Liver (tissue), 9 donors: ENCODE results near the gene ANXA6. TPM values are rescaled to one million over a fixed set of nuclear protein-coding genes. Genes with fewer than 3 reads are reported as not detected.

ENCODE experiments used
- DNase-seq: peaks from one replicate; pipeline ENCODE4 v3.0.0-alpha.2; 2017; ENCODE audit warnings: low spot score
- H3K27ac ChIP-seq, 2 donors: one replicate each; pipeline ENCODE4 v1.7.0; 2013; ENCODE audit warnings: inconsistent platforms in 2 of 2, low read length in 2 of 2, control low read depth in 1 of 2, low read depth in 1 of 2, mild to moderate bottlenecking in 1 of 2
- H3K27me3 ChIP-seq, 4 donors: one replicate each; pipeline versions ENCODE4 v1.6.1 to v1.7.0; 2013; ENCODE audit warnings: low read length in 3 of 4, inconsistent platforms in 1 of 4, mild to moderate bottlenecking in 1 of 4, moderate library complexity in 1 of 4; ENCODE audit not compliant: control insufficient read depth in 4 of 4, insufficient read depth in 4 of 4
- H3K36me3 ChIP-seq, 4 donors: one replicate each; pipeline versions ENCODE4 v1.6.1 to v1.7.0; 2013; ENCODE audit warnings: low read length in 3 of 4, mild to moderate bottlenecking in 3 of 4, low read depth in 1 of 4, moderate library complexity in 1 of 4; ENCODE audit not compliant: control insufficient read depth in 4 of 4, insufficient read depth in 3 of 4
- H3K4me1 ChIP-seq, 4 donors: one replicate each; pipeline versions ENCODE4 v1.6.1 to v1.7.0; 2013; ENCODE audit warnings: low read length in 3 of 4, mild to moderate bottlenecking in 3 of 4, moderate library complexity in 1 of 4; ENCODE audit not compliant: control insufficient read depth in 4 of 4, insufficient read depth in 4 of 4
- H3K4me3 ChIP-seq, 3 donors: one replicate each; pipeline versions ENCODE4 v1.6.1 to v1.7.0; 2013; ENCODE audit warnings: low read length in 3 of 3, control low read depth in 1 of 3, low read depth in 1 of 3, mild to moderate bottlenecking in 1 of 3
- H3K9ac ChIP-seq, 2 donors: one replicate each; pipeline ENCODE4 v1.7.0; 2013; ENCODE audit warnings: low read length in 2 of 2, mild to moderate bottlenecking in 2 of 2, moderate library complexity in 2 of 2, control low read depth in 1 of 2, low read depth in 1 of 2
- H3K9me3 ChIP-seq, 4 donors: one replicate each; pipeline versions ENCODE4 v1.6.1 to v1.7.0; 2013; ENCODE audit warnings: low read length in 3 of 4; ENCODE audit not compliant: control insufficient read depth in 4 of 4
- EGR1 ChIP-seq, 2 donors: IDR thresholded peaks; 2 replicates each; pipeline ENCODE4 v1.6.1; 2016 to 2018; ENCODE audit warnings: antibody characterized with exemption in 2 of 2, low read depth in 2 of 2
- FOXA1 ChIP-seq: IDR thresholded peaks from 2 replicates; pipeline ENCODE4 v1.6.1; 2016; ENCODE audit warnings: antibody characterized with exemption
- FOXA2 ChIP-seq: IDR thresholded peaks from 2 replicates; pipeline ENCODE4 v1.6.1; 2016; ENCODE audit warnings: antibody characterized with exemption
- GABPA ChIP-seq, 2 donors: IDR thresholded peaks in 1 of 2; conservative IDR thresholded peaks in 1 of 2; 2 replicates each; pipeline ENCODE4 v1.6.1; 2016; ENCODE audit warnings: antibody characterized with exemption in 2 of 2, mild to moderate bottlenecking in 1 of 2, moderate library complexity in 1 of 2
- HNF4A ChIP-seq, 2 donors: conservative IDR thresholded peaks; 2 replicates each; pipeline ENCODE4 v1.6.1; 2016; ENCODE audit warnings: antibody characterized with exemption in 2 of 2, mild to moderate bottlenecking in 2 of 2
- HNF4G ChIP-seq: IDR thresholded peaks from 2 replicates; pipeline ENCODE4 v1.6.1; 2016; ENCODE audit warnings: antibody characterized with exemption
- JUND ChIP-seq, 2 donors: IDR thresholded peaks; 2 replicates each; pipeline ENCODE4 v1.6.1; 2016; ENCODE audit warnings: antibody characterized with exemption in 2 of 2
- NR2F2 ChIP-seq: IDR thresholded peaks from 2 replicates; pipeline ENCODE4 v1.6.1; 2016; ENCODE audit warnings: antibody characterized with exemption
- RAD21 ChIP-seq, 2 donors: IDR thresholded peaks; 2 replicates each; pipeline ENCODE4 v1.6.1; 2016; ENCODE audit warnings: antibody characterized with exemption in 2 of 2, mild to moderate bottlenecking in 2 of 2
- RXRA ChIP-seq, 2 donors: IDR thresholded peaks; 2 replicates each; pipeline ENCODE4 v1.6.1; 2017 to 2018; ENCODE audit warnings: antibody characterized with exemption in 2 of 2, mild to moderate bottlenecking in 1 of 2
- SP1 ChIP-seq: IDR thresholded peaks from 2 replicates; pipeline ENCODE4 v1.6.1; 2018; ENCODE audit warnings: antibody characterized with exemption, mild to moderate bottlenecking
- TAF1 ChIP-seq: conservative IDR thresholded peaks from 2 replicates; pipeline ENCODE4 v1.6.1; 2016; ENCODE audit warnings: antibody characterized with exemption, mild to moderate bottlenecking
- YY1 ChIP-seq: IDR thresholded peaks from 2 replicates; pipeline ENCODE4 v1.6.1; 2016; ENCODE audit warnings: antibody characterized with exemption, mild to moderate bottlenecking
- WGBS: extraction: QIAGEN DNeasy Blood & Tissue Kit; methylation state at CpG from one replicate; pipeline ENCODE4 v1.1.7; 2013; 5-methylcytosine and 5-hydroxymethylcytosine counted together
- polyA plus RNA-seq, 2 donors: library from polyadenylated mRNA; stranded (reverse) in 1 of 2; unstranded in 1 of 2; fragments of 200-250 nt in 1 of 2; fragments of >200 nt in 1 of 2; fragmentation: Nextera tagmentation in 1 of 2; extraction: Ambion mirVana in 1 of 2; gene quantifications; one replicate each; pipeline versions ENCODE4 v1.2.1 to v1.2.3, GENCODE V29; 2013 to 2015
- total RNA-seq, 2 donors: library from RNA; depleted of rRNA; stranded (reverse); fragments of >200 nt; gene quantifications; one replicate each; pipeline ENCODE4 v1.2.3, GENCODE V29; 2014
- TF ChIP-seq, protein P1 (sequence below): IDR thresholded peaks from 2 replicates; pipeline ENCODE4 v1.6.1; 2016; ENCODE audit warnings: antibody characterized with exemption
- TF ChIP-seq, protein P2 (sequence below): fragments of 150-350 bp; IDR thresholded peaks from 2 replicates; pipeline ENCODE4 v1.5.1; 2017; ENCODE audit warnings: improper control_type of control experiment, low read depth, low read length; ENCODE audit not compliant: missing input control
- TF ChIP-seq, protein P3 (sequence below): IDR thresholded peaks from 2 replicates; pipeline ENCODE4 v1.6.1; 2016; ENCODE audit warnings: antibody characterized with exemption
- TF ChIP-seq, protein P4 (sequence below): IDR thresholded peaks from 2 replicates; pipeline ENCODE4 v1.6.1; 2016; ENCODE audit warnings: antibody characterized with exemption
- TF ChIP-seq, protein P5 (sequence below): IDR thresholded peaks from 2 replicates; pipeline ENCODE4 v1.6.1; 2016; ENCODE audit warnings: antibody characterized with exemption, mild to moderate bottlenecking
- donor health status: healthy.
- donor health status: healthy.
- donor health status: healthy.
- donor health status: healthy.
- donor health status: healthy.

The ANXA6 gene
- total and polyA plus RNA-seq, 4 donors, result 52.7 to 215 (median 126) TPM

DNA sequence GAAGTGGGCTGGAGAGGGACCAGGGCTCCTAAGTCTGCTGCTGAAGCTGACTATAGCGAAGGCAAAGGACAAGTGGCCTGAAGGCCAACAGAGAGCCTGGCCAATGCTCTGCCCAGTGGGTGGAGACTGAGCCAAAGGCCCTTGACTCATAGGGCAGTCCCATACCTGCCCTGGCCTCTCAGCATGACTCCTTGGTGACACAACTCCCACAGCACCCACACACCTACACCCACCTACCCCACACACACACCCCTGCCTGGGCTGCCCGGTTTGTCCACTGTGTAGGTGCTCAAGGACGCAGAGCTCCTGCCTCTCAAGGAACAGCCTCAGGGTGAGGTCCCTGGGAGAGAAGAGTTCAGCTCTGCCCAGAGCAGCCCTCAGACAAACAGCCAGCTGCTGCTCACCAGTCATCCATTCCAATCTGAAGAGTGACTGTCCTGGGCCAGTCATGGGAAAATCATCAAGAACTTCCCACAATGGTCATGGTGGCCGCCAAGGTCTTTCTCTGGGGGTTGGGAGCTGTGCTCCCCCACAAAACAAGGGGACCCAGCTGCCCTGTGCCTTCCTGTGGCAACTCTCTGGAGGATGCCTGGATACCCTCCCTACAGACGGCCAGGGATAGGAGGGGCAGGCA lies 81.8 kb downstream of the ANXA6 start:
- peaks cover 12 to 54% (median 41%) of the 10 kb centered on the region in 4 donors for H3K4me1 ChIP-seq
- TF ChIP-seq, protein P1, sequence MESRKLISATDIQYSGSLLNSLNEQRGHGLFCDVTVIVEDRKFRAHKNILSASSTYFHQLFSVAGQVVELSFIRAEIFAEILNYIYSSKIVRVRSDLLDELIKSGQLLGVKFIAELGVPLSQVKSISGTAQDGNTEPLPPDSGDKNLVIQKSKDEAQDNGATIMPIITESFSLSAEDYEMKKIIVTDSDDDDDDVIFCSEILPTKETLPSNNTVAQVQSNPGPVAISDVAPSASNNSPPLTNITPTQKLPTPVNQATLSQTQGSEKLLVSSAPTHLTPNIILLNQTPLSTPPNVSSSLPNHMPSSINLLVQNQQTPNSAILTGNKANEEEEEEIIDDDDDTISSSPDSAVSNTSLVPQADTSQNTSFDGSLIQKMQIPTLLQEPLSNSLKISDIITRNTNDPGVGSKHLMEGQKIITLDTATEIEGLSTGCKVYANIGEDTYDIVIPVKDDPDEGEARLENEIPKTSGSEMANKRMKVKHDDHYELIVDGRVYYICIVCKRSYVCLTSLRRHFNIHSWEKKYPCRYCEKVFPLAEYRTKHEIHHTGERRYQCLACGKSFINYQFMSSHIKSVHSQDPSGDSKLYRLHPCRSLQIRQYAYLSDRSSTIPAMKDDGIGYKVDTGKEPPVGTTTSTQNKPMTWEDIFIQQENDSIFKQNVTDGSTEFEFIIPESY, result no peak
- TF ChIP-seq FOXA1, result no peak
- peak; percentile 61 for TF ChIP-seq TAF1
- peak; percentile 44 to 50 for TF ChIP-seq JUND (IDR thresholded peaks at IDR 0.05)
- TF ChIP-seq FOXA2, result no peak
- no peak for TF ChIP-seq GABPA (IDR thresholded peaks at IDR 0.05 in 1 of 2, conservative IDR thresholded peaks at IDR 0.05 in 1 of 2)
- peak; percentile 32 for TF ChIP-seq HNF4G
- TF ChIP-seq, protein P2, sequence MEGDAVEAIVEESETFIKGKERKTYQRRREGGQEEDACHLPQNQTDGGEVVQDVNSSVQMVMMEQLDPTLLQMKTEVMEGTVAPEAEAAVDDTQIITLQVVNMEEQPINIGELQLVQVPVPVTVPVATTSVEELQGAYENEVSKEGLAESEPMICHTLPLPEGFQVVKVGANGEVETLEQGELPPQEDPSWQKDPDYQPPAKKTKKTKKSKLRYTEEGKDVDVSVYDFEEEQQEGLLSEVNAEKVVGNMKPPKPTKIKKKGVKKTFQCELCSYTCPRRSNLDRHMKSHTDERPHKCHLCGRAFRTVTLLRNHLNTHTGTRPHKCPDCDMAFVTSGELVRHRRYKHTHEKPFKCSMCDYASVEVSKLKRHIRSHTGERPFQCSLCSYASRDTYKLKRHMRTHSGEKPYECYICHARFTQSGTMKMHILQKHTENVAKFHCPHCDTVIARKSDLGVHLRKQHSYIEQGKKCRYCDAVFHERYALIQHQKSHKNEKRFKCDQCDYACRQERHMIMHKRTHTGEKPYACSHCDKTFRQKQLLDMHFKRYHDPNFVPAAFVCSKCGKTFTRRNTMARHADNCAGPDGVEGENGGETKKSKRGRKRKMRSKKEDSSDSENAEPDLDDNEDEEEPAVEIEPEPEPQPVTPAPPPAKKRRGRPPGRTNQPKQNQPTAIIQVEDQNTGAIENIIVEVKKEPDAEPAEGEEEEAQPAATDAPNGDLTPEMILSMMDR, result no peak
- TF ChIP-seq RAD21 (IDR thresholded peaks at IDR 0.05), result peak; percentile 21 to 57
- TF ChIP-seq, protein P3, sequence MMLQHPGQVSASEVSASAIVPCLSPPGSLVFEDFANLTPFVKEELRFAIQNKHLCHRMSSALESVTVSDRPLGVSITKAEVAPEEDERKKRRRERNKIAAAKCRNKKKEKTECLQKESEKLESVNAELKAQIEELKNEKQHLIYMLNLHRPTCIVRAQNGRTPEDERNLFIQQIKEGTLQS, result no peak
- peak; percentile 95 for TF ChIP-seq RXRA (IDR thresholded peaks at IDR 0.05)
- peak; percentile 63 for TF ChIP-seq SP1
- peak in 1 of 2 donors; percentile 44 for TF ChIP-seq EGR1 (IDR thresholded peaks at IDR 0.05; ENCODE audit: low read depth in 2 of 2)
- TF ChIP-seq, protein P4, sequence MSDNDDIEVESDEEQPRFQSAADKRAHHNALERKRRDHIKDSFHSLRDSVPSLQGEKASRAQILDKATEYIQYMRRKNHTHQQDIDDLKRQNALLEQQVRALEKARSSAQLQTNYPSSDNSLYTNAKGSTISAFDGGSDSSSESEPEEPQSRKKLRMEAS, result peak; percentile 42
- peak; percentile 76 to 77 for TF ChIP-seq HNF4A (conservative IDR thresholded peaks at IDR 0.05)
- no peak for TF ChIP-seq NR2F2
- peak; percentile 27 for TF ChIP-seq YY1
- TF ChIP-seq, protein P5, sequence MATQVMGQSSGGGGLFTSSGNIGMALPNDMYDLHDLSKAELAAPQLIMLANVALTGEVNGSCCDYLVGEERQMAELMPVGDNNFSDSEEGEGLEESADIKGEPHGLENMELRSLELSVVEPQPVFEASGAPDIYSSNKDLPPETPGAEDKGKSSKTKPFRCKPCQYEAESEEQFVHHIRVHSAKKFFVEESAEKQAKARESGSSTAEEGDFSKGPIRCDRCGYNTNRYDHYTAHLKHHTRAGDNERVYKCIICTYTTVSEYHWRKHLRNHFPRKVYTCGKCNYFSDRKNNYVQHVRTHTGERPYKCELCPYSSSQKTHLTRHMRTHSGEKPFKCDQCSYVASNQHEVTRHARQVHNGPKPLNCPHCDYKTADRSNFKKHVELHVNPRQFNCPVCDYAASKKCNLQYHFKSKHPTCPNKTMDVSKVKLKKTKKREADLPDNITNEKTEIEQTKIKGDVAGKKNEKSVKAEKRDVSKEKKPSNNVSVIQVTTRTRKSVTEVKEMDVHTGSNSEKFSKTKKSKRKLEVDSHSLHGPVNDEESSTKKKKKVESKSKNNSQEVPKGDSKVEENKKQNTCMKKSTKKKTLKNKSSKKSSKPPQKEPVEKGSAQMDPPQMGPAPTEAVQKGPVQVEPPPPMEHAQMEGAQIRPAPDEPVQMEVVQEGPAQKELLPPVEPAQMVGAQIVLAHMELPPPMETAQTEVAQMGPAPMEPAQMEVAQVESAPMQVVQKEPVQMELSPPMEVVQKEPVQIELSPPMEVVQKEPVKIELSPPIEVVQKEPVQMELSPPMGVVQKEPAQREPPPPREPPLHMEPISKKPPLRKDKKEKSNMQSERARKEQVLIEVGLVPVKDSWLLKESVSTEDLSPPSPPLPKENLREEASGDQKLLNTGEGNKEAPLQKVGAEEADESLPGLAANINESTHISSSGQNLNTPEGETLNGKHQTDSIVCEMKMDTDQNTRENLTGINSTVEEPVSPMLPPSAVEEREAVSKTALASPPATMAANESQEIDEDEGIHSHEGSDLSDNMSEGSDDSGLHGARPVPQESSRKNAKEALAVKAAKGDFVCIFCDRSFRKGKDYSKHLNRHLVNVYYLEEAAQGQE, result peak; percentile 58
- no peak for DNase-seq
- peaks cover 0 to 6% (median 0%) of the 10 kb centered on the region in 4 donors for H3K36me3 ChIP-seq
- H3K4me3 ChIP-seq, result no peak overlapping the region
- 72% methylated on average over 5 of the region's 5 CpGs for WGBS
- no peaks in the 10 kb centered on the region for H3K27me3 ChIP-seq
- H3K9me3 ChIP-seq, result no peaks in the 10 kb centered on the region
- peak overlapping the region in 1 of 2 donors; percentile 10 for H3K9ac ChIP-seq
- H3K27ac ChIP-seq, result peak overlapping the region; percentile 87 to 99
